ENCODE data around the gene STC2. TPM values are rescaled to one million over a fixed set of nuclear protein-coding genes. Genes with fewer than 3 reads are reported as not detected.

STC2 gene
- total and polyA plus RNA-seq, 10 of the 15 experiments (the other 5 are each of a cell fraction or from before 2014, with no cell fraction given): 0.05 to 4.8 (median 2.0) TPM

DNA sequence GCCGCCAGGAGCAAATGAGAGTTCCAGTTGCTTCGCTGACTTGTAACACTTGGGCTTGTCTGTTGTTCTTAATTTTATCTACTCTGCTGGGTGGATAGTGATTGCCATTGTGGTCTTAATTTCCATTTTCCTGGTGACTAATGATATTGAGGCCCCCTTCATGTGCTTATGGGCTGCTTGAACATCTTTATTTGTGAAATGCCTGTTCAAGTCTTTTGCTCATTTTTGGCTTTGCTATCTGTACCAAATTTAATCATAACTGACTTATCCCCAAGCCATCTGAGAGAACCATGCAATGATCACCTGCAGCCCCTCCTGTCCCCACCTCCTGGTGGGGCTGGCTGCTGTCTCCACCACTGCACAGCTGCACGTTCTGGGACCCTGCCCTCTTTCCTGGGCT is 20.5 kb downstream of the STC2 start:
- ChIA-PET RAD21 (ENCODE audit: unreplicated experiment) (no interaction called here), CTCF (no interaction called here)
- intact Hi-C loops (cut with micrococcal nuclease; ENCODE audit: unreplicated experiment): no loop called here

More for the DNA sequence above, 20.5 kb downstream of the STC2 start:
- no peak overlapping the region for H3K4me2 ChIP-seq (ENCODE audit: control insufficient read depth, insufficient read depth)
- DNase-seq (ENCODE audit: low read depth, low spot score) (no peak), FAIRE-seq (no peak), ATAC-seq (no peak)
- H3K9ac ChIP-seq (ENCODE audit: control insufficient read depth, insufficient read depth, low read length): no peak overlapping the region
- no peak overlapping the region for H3K4me3 ChIP-seq
- ChIA-PET POLR2A (no interaction called here), SMC1A (ENCODE audit: uncharacterized antibody, unreplicated experiment) (no interaction called here)
- H3K4me1 ChIP-seq (ENCODE audit: control insufficient read depth, insufficient read depth, low read length): no peaks in the 10 kb centered on the region
- BruUV-seq (replicated peaks): no TSS peak
- H4K20me1 ChIP-seq (ENCODE audit: control insufficient read depth, insufficient read depth): no peaks in the 10 kb centered on the region
- peaks cover 6% of the 10 kb centered on the region; the same call in 1 of the 3 replicates for H3K9me3 ChIP-seq (replicated peaks; ENCODE audit: control insufficient read depth, insufficient read depth, low read length)
- in situ Hi-C loops (cut with MboI): no loop called here
- no peaks in the 10 kb centered on the region for H3K79me2 ChIP-seq (ENCODE audit: control insufficient read depth, insufficient read depth, low read length)
- 67% methylated on average over 3 of the region's 3 CpGs for WGBS (ENCODE audit: insufficient coverage, insufficient replicate concordance, low lambda C conversion rate, missing lambda C conversion rate)
- H3K27me3 ChIP-seq (replicated peaks in 1 of 2; ENCODE audit: control insufficient read depth in 2 of 2, insufficient read depth in 2 of 2, low read length in 1 of 2): peaks cover 0 to 3% of the 10 kb centered on the region in 2 experiments; a peak in 3 of 4 replicates
- TF ChIP-seq LARP7 (IDR thresholded peaks at IDR 0.05) (no peak), SIX5 (IDR thresholded peaks at IDR 0.05; ENCODE audit: low read depth, low read length, severe bottlenecking) (no peak), POLR2AphosphoS2 (IDR thresholded peaks at IDR 0.05; ENCODE audit: low read depth, low read length) (no peak), IRF4 (IDR thresholded peaks at IDR 0.05; ENCODE audit: low read depth, low read length) (no peak), PAX5 (IDR thresholded peaks at IDR 0.05; ENCODE audit: borderline replicate concordance, low read depth, low read length) (no peak), TCF7 (IDR thresholded peaks at IDR 0.05; ENCODE audit: borderline replicate concordance) (no peak), PAX8 (IDR thresholded peaks at IDR 0.05) (no peak), MEF2A (IDR thresholded peaks at IDR 0.05; ENCODE audit: insufficient read depth, low read depth, low read length) (no peak), KLF5 (IDR thresholded peaks at IDR 0.05; ENCODE audit: partially characterized antibody) (no peak), ATF7 (IDR thresholded peaks at IDR 0.05; ENCODE audit: low read depth) (no peak), SUZ12 (IDR thresholded peaks at IDR 0.05; ENCODE audit: unreplicated experiment) (no peak)
- TF ChIP-seq, protein P1, sequence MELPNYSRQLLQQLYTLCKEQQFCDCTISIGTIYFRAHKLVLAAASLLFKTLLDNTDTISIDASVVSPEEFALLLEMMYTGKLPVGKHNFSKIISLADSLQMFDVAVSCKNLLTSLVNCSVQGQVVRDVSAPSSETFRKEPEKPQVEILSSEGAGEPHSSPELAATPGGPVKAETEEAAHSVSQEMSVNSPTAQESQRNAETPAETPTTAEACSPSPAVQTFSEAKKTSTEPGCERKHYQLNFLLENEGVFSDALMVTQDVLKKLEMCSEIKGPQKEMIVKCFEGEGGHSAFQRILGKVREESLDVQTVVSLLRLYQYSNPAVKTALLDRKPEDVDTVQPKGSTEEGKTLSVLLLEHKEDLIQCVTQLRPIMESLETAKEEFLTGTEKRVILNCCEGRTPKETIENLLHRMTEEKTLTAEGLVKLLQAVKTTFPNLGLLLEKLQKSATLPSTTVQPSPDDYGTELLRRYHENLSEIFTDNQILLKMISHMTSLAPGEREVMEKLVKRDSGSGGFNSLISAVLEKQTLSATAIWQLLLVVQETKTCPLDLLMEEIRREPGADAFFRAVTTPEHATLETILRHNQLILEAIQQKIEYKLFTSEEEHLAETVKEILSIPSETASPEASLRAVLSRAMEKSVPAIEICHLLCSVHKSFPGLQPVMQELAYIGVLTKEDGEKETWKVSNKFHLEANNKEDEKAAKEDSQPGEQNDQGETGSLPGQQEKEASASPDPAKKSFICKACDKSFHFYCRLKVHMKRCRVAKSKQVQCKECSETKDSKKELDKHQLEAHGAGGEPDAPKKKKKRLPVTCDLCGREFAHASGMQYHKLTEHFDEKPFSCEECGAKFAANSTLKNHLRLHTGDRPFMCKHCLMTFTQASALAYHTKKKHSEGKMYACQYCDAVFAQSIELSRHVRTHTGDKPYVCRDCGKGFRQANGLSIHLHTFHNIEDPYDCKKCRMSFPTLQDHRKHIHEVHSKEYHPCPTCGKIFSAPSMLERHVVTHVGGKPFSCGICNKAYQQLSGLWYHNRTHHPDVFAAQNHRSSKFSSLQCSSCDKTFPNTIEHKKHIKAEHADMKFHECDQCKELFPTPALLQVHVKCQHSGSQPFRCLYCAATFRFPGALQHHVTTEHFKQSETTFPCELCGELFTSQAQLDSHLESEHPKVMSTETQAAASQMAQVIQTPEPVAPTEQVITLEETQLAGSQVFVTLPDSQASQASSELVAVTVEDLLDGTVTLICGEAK (IDR thresholded peaks at IDR 0.05; ENCODE audit: borderline replicate concordance): no peak
- TF ChIP-seq, protein P2, sequence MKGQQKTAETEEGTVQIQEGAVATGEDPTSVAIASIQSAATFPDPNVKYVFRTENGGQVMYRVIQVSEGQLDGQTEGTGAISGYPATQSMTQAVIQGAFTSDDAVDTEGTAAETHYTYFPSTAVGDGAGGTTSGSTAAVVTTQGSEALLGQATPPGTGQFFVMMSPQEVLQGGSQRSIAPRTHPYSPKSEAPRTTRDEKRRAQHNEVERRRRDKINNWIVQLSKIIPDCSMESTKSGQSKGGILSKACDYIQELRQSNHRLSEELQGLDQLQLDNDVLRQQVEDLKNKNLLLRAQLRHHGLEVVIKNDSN (IDR thresholded peaks at IDR 0.05; ENCODE audit: borderline replicate concordance, extremely low read length, insufficient read depth, low read depth, low read length): no peak
- TF ChIP-seq, protein P3, sequence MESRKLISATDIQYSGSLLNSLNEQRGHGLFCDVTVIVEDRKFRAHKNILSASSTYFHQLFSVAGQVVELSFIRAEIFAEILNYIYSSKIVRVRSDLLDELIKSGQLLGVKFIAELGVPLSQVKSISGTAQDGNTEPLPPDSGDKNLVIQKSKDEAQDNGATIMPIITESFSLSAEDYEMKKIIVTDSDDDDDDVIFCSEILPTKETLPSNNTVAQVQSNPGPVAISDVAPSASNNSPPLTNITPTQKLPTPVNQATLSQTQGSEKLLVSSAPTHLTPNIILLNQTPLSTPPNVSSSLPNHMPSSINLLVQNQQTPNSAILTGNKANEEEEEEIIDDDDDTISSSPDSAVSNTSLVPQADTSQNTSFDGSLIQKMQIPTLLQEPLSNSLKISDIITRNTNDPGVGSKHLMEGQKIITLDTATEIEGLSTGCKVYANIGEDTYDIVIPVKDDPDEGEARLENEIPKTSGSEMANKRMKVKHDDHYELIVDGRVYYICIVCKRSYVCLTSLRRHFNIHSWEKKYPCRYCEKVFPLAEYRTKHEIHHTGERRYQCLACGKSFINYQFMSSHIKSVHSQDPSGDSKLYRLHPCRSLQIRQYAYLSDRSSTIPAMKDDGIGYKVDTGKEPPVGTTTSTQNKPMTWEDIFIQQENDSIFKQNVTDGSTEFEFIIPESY (IDR thresholded peaks at IDR 0.05): no peak
- H3K36me3 ChIP-seq (ENCODE audit: control insufficient read depth in 2 of 2, insufficient read depth in 2 of 2, low read length in 1 of 2): no peaks in the 10 kb centered on the region
- no peak overlapping the region for H3K27ac ChIP-seq (ENCODE audit: control insufficient read depth, insufficient read depth)
- H2AFZ ChIP-seq (ENCODE audit: control insufficient read depth, low read depth, low read length): no peak overlapping the region

All from GM12878 (cell line).